ENCODE results near the gene SLC13A2.

The SLC13A2 gene

GRCh38 chr17:28532050-28532960 is 58.9 kb downstream of the SLC13A2 start:
- DNase-seq (ENCODE audit: low spot score): no peak

GRCh38 chr17:28533091-28533807 is 59.8 kb downstream of the SLC13A2 start:
- TF ChIP-seq CTCF (IDR thresholded peaks at IDR 0.05; ENCODE audit: extremely low read depth, missing control alignments): no peak
- DNase-seq (ENCODE audit: low spot score): no peak

More at GRCh38 chr17:28532050-28532960, 58.9 kb downstream of the SLC13A2 start:
- TF ChIP-seq CTCF (IDR thresholded peaks at IDR 0.05; ENCODE audit: extremely low read depth, missing control alignments): no peak

GRCh38 chr17:28534740-28535375 is 61.4 kb downstream of the SLC13A2 start:
- no peak for TF ChIP-seq CTCF (IDR thresholded peaks at IDR 0.05; ENCODE audit: extremely low read depth, missing control alignments)
- no peak for DNase-seq (ENCODE audit: low spot score)

- no peak for TF ChIP-seq CTCF (IDR thresholded peaks at IDR 0.05; ENCODE audit: extremely low read depth, missing control alignments)
- DNase-seq (ENCODE audit: low spot score): no peak
These were observed 63.2 kb downstream of the SLC13A2 start for GRCh38 chr17:28536532-28537218.

GRCh38 chr17:28537219-28537610 is 63.8 kb downstream of the SLC13A2 start:
- DNase-seq (ENCODE audit: low spot score): no peak
- TF ChIP-seq CTCF (IDR thresholded peaks at IDR 0.05; ENCODE audit: extremely low read depth, missing control alignments): no peak

GRCh38 chr17:28538296-28538895 is 65.0 kb downstream of the SLC13A2 start:
- TF ChIP-seq CTCF (IDR thresholded peaks at IDR 0.05; ENCODE audit: extremely low read depth, missing control alignments): no peak
- no peak for DNase-seq (ENCODE audit: low spot score)
